SK-N-SH (cell line): ENCODE results near the gene RNF39. TPM values are rescaled to one million over a fixed set of nuclear protein-coding genes. Genes with fewer than 3 reads are reported as not detected.

ENCODE experiments used
- CTCF ChIA-PET: fragments of 300-600, 350-600 bp; formaldehyde crosslinking; extraction: SDS; loops from one replicate; lab custom pipeline; 2021; lab: Yijun Ruan, JAX
- POLR2A ChIA-PET: fragments of 350-600 bp; sonication (Branson Sonifier 250); formaldehyde crosslinking; extraction: SDS; loops from one replicate; lab custom pipeline; 2020; ENCODE audit warnings: antibody characterized with exemption, inconsistent platforms; lab: Yijun Ruan, JAX
- DNase-seq: peaks from one replicate; pipeline ENCODE4 v3.0.0; 2012
- H2AFZ ChIP-seq: fragments of 200-600 bp; sonication (generic); 2 replicates; pipeline ENCODE4 v1.8.1; 2016; ENCODE audit warnings: antibody characterized with exemption, mild to moderate bottlenecking, low read depth
- H3F3A ChIP-seq: fragments of 200-600 bp; sonication (generic); replicated peaks from 2 replicates; pipeline ENCODE3; 2016; ENCODE audit warnings: antibody characterized with exemption, mild to moderate bottlenecking; ENCODE audit not compliant: insufficient read depth
- H3K27ac ChIP-seq, 2 experiments: fragments of 200-500 bp in 1 of 2; fragments of 200-600 bp in 1 of 2; sonication (Bioruptor generic) in 1 of 2; sonication (generic), shearing (Covaris generic) in 1 of 2; 2 replicates each; pipeline versions ENCODE4 v1.5.1 to v1.6.1; 2014 to 2016; ENCODE audit warnings: low read depth in 2 of 2, inconsistent platforms in 1 of 2, low read length in 1 of 2, mild to moderate bottlenecking in 1 of 2, mixed read lengths in 1 of 2
- H3K27me3 ChIP-seq: fragments of 200-600 bp; sonication (generic), shearing (Covaris generic); 2 replicates; pipeline ENCODE4 v1.6.1; 2016; ENCODE audit warnings: mixed run types; ENCODE audit not compliant: insufficient read depth
- H3K36me3 ChIP-seq, 2 experiments: fragments of 200-500 bp in 1 of 2; fragments of 200-600 bp in 1 of 2; sonication (Bioruptor generic) in 1 of 2; sonication (generic) in 1 of 2; replicated peaks in 1 of 2; 2 replicates each; pipeline versions ENCODE3 to v1.5.1; 2014 to 2016; ENCODE audit warnings: low read length in 1 of 2, mild to moderate bottlenecking in 1 of 2; ENCODE audit not compliant: insufficient read depth in 2 of 2, control insufficient read depth in 1 of 2
- H3K4me1 ChIP-seq, 2 experiments: fragments of 200-500 bp in 1 of 2; fragments of 200-600 bp in 1 of 2; sonication (Bioruptor generic) in 1 of 2; sonication (generic), shearing (Covaris generic) in 1 of 2; 2 replicates each; pipeline versions ENCODE4 v1.5.1 to v1.6.1; 2014 to 2016; ENCODE audit warnings: low read depth in 1 of 2, low read length in 1 of 2, mixed run types in 1 of 2; ENCODE audit not compliant: insufficient read depth in 2 of 2, control insufficient read depth in 1 of 2
- H3K4me2 ChIP-seq: fragments of 200-600 bp; sonication (generic), shearing (Covaris generic); 2 replicates; pipeline ENCODE4 v1.6.1; 2017; ENCODE audit warnings: mixed run types
- H3K4me3 ChIP-seq, 2 experiments: fragments of 200-500 bp in 1 of 2; fragments of 200-600 bp in 1 of 2; sonication (Bioruptor generic) in 1 of 2; sonication (generic), shearing (Covaris generic) in 1 of 2; 2 replicates each; pipeline versions ENCODE4 v1.5.1 to v1.8.1; 2014 to 2016; ENCODE audit warnings: low read depth in 2 of 2, inconsistent platforms in 1 of 2, low read length in 1 of 2, mild to moderate bottlenecking in 1 of 2, mixed read lengths in 1 of 2, moderate library complexity in 1 of 2
- H3K79me2 ChIP-seq: fragments of 200-600 bp; sonication (generic); 2 replicates; pipeline ENCODE4 v1.8.1; 2017; ENCODE audit warnings: mild to moderate bottlenecking; ENCODE audit not compliant: insufficient read depth
- H3K9ac ChIP-seq: fragments of 200-600 bp; sonication (generic); 2 replicates; pipeline ENCODE4 v1.6.1; 2017; ENCODE audit warnings: mixed run types
- H3K9me2 ChIP-seq: fragments of 200-600 bp; sonication (generic); 2 replicates; pipeline ENCODE4 v1.6.1; 2017; ENCODE audit warnings: mixed run types
- H3K9me3 ChIP-seq: fragments of 200-600 bp; sonication (generic); 2 replicates; pipeline ENCODE4 v1.6.1; 2017; ENCODE audit warnings: mixed run types, mild to moderate bottlenecking, moderate library complexity
- H4K20me1 ChIP-seq: fragments of 200-600 bp; sonication (generic); 2 replicates; pipeline ENCODE4 v1.6.1; 2017; ENCODE audit warnings: mild to moderate bottlenecking, mixed run types; ENCODE audit not compliant: insufficient read depth
- CHD2 ChIP-seq: fragments of 150-350 bp; IDR thresholded peaks from 2 replicates; pipeline ENCODE4 v1.6.1; 2018; ENCODE audit warnings: low read length; ENCODE audit not compliant: partially characterized antibody
- ELF1 ChIP-seq: IDR thresholded peaks from 2 replicates; pipeline ENCODE4 v1.4.0; 2012
- EP300 ChIP-seq, 2 experiments: IDR thresholded peaks; 2 replicates each; pipeline versions ENCODE4 v1.4.0 to v1.6.1; 2012; ENCODE audit warnings: borderline replicate concordance in 1 of 2, low read depth in 1 of 2, low read length in 1 of 2
- EZH2phosphoT487 ChIP-seq: fragments of 200-600 bp; sonication (generic); IDR thresholded peaks from 2 replicates; pipeline ENCODE4 v1.6.1; 2017; ENCODE audit warnings: low read depth, mixed run types, mild to moderate bottlenecking, antibody characterized with exemption, moderate library complexity, borderline replicate concordance
- FOSL2 ChIP-seq: IDR thresholded peaks from 2 replicates; pipeline ENCODE4 v1.4.0; 2012; ENCODE audit warnings: low read depth, mild to moderate bottlenecking, moderate library complexity, borderline replicate concordance
- FOXJ3 ChIP-seq: sonication (generic); formaldehyde crosslinking; IDR thresholded peaks from 2 replicates; pipeline ENCODE4 v1.5.1; 2020; ENCODE audit warnings: mild to moderate bottlenecking, missing genetic modification reagents
- IRF3 ChIP-seq: fragments of 150-350 bp; IDR thresholded peaks from 2 replicates; pipeline ENCODE4 v1.6.1; 2016; ENCODE audit warnings: mild to moderate bottlenecking, low read depth, low read length
- JUND ChIP-seq: IDR thresholded peaks from 2 replicates; pipeline ENCODE4 v1.4.0; 2012
- MAX ChIP-seq: IDR thresholded peaks from 2 replicates; pipeline ENCODE4 v1.4.0; 2012; ENCODE audit warnings: low read depth
- MXI1 ChIP-seq: IDR thresholded peaks from 2 replicates; pipeline ENCODE4 v1.6.1; 2012; ENCODE audit warnings: mild to moderate bottlenecking, low read depth, low read length, improper control_type of control experiment
- NFIC ChIP-seq: IDR thresholded peaks from 2 replicates; pipeline ENCODE4 v1.4.0; 2012; ENCODE audit warnings: borderline replicate concordance
- NRF1 ChIP-seq: IDR thresholded peaks from 2 replicates; pipeline ENCODE4 v1.6.1; 2012; ENCODE audit warnings: low read depth, mild to moderate bottlenecking, low read length
- PBX3 ChIP-seq: IDR thresholded peaks from 2 replicates; pipeline ENCODE4; 2012
- POLR2AphosphoS5 ChIP-seq: IDR thresholded peaks from 2 replicates; pipeline ENCODE4 v1.6.1; 2012; ENCODE audit warnings: low read depth, low read length
- RAD21 ChIP-seq: IDR thresholded peaks from 2 replicates; pipeline ENCODE4 v1.6.1; 2012; ENCODE audit warnings: mild to moderate bottlenecking, low read length
- RCOR1 ChIP-seq: fragments of 150-350 bp; IDR thresholded peaks from 2 replicates; pipeline ENCODE4 v1.6.1; 2017; ENCODE audit warnings: antibody characterized with exemption, low read length
- RFX5 ChIP-seq: IDR thresholded peaks from 2 replicates; pipeline ENCODE4 v1.6.1; 2012; ENCODE audit warnings: mild to moderate bottlenecking, improper control_type of control experiment, low read length
- RXRA ChIP-seq: IDR thresholded peaks from 2 replicates; pipeline ENCODE4 v1.4.0; 2012; ENCODE audit warnings: low read depth, mild to moderate bottlenecking, borderline replicate concordance
- SMC3 ChIP-seq: IDR thresholded peaks from 2 replicates; pipeline ENCODE4 v1.6.1; 2012; ENCODE audit warnings: low read depth, low read length, improper control_type of control experiment
- TAF1 ChIP-seq: IDR thresholded peaks from 2 replicates; pipeline ENCODE4 v1.6.1; 2012; ENCODE audit warnings: low read depth, mild to moderate bottlenecking, low read length, moderate library complexity, borderline replicate concordance
- TCF12 ChIP-seq: IDR thresholded peaks from 2 replicates; pipeline ENCODE4 v1.4.0; 2012
- TEAD4 ChIP-seq: IDR thresholded peaks from 2 replicates; pipeline ENCODE4 v1.4.0; 2012; ENCODE audit warnings: mild to moderate bottlenecking, borderline replicate concordance; ENCODE audit not compliant: insufficient read depth
- USF1 ChIP-seq: IDR thresholded peaks from 2 replicates; pipeline ENCODE4 v1.4.0; 2012; ENCODE audit warnings: low read depth, borderline replicate concordance
- YY1 ChIP-seq: IDR thresholded peaks from 2 replicates; pipeline ENCODE4 v1.4.0; 2012; ENCODE audit warnings: low read depth, mild to moderate bottlenecking
- WGBS: methylation state at CpG from one replicate; pipeline ENCODE4 v1.1.6; 2017; ENCODE audit warnings: low lambda C conversion rate; 5-methylcytosine and 5-hydroxymethylcytosine counted together
- polyA plus RNA-seq, 3 experiments: library from polyadenylated mRNA; depleted of rRNA; stranded (reverse); fragments of >200 nt; gene quantifications; 2 replicates each; pipeline ENCODE4 v1.2.3, GENCODE V29; 2012
- TF ChIP-seq, protein P1 (sequence below): IDR thresholded peaks from 2 replicates; pipeline ENCODE4 v1.4.0; 2012; ENCODE audit warnings: low read depth, borderline replicate concordance

RNF39 gene
- polyA plus RNA-seq, 1 of the 3 experiments (the other 2 are of a cell fraction): not detected

DNA sequence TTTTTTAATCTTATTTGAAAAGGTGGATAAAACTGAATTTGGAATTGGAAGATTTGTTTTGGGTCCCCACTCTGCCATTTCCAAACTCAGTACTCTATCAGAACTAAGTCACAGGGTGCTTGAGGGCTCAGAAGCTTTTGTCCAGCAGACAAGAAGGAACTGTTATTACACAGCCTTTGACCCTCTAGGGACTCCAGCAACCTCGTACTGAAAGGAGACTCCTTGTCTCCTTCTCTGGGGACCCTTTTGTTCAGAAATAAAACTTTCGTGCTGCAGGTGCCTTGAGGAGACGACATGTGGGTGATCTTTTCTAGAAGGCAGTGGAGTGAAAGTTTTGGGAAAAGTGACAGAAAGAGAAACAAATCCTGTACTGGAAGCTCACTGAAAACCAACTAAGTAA lies 21.9 kb downstream of the RNF39 start:
- ChIA-PET POLR2A (no interaction called here), CTCF (interaction anchor here (1.3 kb wide), 1 partner anchor 205 kb away, joined by 3 read pairs; no protein-coding TSS in a partner anchor)
- no peak overlapping the region for H2AFZ ChIP-seq

DNA sequence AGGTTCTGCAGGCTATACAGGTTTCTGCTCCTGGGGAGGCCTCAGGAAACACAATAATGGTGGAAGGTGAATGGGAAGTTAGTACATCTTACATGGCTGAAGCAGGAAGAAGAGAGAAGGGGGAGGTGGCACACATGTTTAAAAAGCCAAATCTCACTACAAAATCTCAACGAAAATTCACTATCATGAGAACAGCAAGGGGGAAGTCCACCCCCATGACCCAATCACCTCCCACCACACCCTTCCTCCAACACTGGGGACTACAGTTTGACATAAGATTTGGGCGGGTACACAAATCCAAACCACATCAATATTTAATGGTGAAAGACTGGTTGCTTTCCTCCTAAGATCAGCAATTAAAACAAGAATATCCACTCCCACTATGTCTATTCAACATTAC lies 28.3 kb downstream of the RNF39 start:
- Histone ChIP-seq H3K9ac (no peak overlapping the region), H3K4me1 (peaks cover 0 to 6% of the 10 kb centered on the region in 2 experiments; a peak in 1 of 4 replicates), H3K9me3 (no peaks in the 10 kb centered on the region), H3K79me2 (no peaks in the 10 kb centered on the region), H3K27ac (no peak overlapping the region), H3K4me2 (no peak overlapping the region), H4K20me1 (no peaks in the 10 kb centered on the region)
- 82% methylated on average over 2 of the region's 2 CpGs for WGBS
- ChIA-PET POLR2A (no interaction called here), CTCF (interaction anchor here (1.2 kb wide), 1 partner anchor 34 kb away, joined by 4 read pairs; no protein-coding TSS in a partner anchor)
- TF ChIP-seq POLR2AphosphoS5: no peak
- TF ChIP-seq RAD21: no peak
- TF ChIP-seq ELF1: no peak
- no peak for TF ChIP-seq FOXJ3 (CRISPR knock-in tag)
- no peak for TF ChIP-seq TAF1
- TF ChIP-seq FOSL2: no peak
- TF ChIP-seq IRF3: no peak
- TF ChIP-seq TEAD4: no peak
- no peak for TF ChIP-seq RFX5
- no peak for TF ChIP-seq NRF1
- no peak for TF ChIP-seq PBX3
- no peak for TF ChIP-seq NFIC
- no peak for TF ChIP-seq RCOR1
- no peak for TF ChIP-seq SMC3
- TF ChIP-seq CHD2: no peak
- TF ChIP-seq MXI1: no peak
- TF ChIP-seq USF1: no peak
- TF ChIP-seq YY1: no peak
- TF ChIP-seq, protein P1, sequence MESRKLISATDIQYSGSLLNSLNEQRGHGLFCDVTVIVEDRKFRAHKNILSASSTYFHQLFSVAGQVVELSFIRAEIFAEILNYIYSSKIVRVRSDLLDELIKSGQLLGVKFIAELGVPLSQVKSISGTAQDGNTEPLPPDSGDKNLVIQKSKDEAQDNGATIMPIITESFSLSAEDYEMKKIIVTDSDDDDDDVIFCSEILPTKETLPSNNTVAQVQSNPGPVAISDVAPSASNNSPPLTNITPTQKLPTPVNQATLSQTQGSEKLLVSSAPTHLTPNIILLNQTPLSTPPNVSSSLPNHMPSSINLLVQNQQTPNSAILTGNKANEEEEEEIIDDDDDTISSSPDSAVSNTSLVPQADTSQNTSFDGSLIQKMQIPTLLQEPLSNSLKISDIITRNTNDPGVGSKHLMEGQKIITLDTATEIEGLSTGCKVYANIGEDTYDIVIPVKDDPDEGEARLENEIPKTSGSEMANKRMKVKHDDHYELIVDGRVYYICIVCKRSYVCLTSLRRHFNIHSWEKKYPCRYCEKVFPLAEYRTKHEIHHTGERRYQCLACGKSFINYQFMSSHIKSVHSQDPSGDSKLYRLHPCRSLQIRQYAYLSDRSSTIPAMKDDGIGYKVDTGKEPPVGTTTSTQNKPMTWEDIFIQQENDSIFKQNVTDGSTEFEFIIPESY: no peak
- TF ChIP-seq TCF12: no peak
- TF ChIP-seq, all 33 proteins: peak for 0
- no peaks in the 10 kb centered on the region for H3K36me3 ChIP-seq
- H3K4me3 ChIP-seq: no peak overlapping the region
- no peaks in the 10 kb centered on the region for H3K27me3 ChIP-seq
- DNase-seq: no peak
- no peak overlapping the region for H2AFZ ChIP-seq
- no peaks in the 10 kb centered on the region for H3K9me2 ChIP-seq
- H3F3A ChIP-seq: peaks cover 7% of the 10 kb centered on the region

More for the DNA sequence above, 21.9 kb downstream of the RNF39 start:
- H3K4me2 ChIP-seq: no peak overlapping the region
- 89% methylated on average over 3 of the region's 3 CpGs for WGBS
- no peak overlapping the region for H3K27ac ChIP-seq
- H3K79me2 ChIP-seq: no peaks in the 10 kb centered on the region
- H3K27me3 ChIP-seq: no peaks in the 10 kb centered on the region
- DNase-seq: no peak
- no peaks in the 10 kb centered on the region for H3K9me2 ChIP-seq
- no peaks in the 10 kb centered on the region for H3K4me1 ChIP-seq
- H4K20me1 ChIP-seq: no peaks in the 10 kb centered on the region
- TF ChIP-seq YY1 (no peak), EP300 (IDR thresholded peaks at IDR 0.05; ENCODE audit: borderline replicate concordance in 1 of 2, low read depth in 1 of 2, low read length in 1 of 2) (no peak), RXRA (no peak), MAX (no peak), RFX5 (no peak), JUND (no peak), EZH2phosphoT487 (no peak), POLR2AphosphoS5 (no peak)
- peaks cover 15 to 33% of the 10 kb centered on the region in 2 experiments for H3K36me3 ChIP-seq
- H3K9ac ChIP-seq: no peak overlapping the region
- H3K9me3 ChIP-seq: no peaks in the 10 kb centered on the region
- H3F3A ChIP-seq: peaks cover 7% of the 10 kb centered on the region
- no peak overlapping the region for H3K4me3 ChIP-seq
